DND-41 (cell line): ENCODE results near the gene HMGB2.

Source experiments
- CTCF ChIP-seq: IDR thresholded peaks from 2 replicates; pipeline ENCODE4 v1.5.1; 2012; ENCODE audit warnings: borderline replicate concordance, low read length, moderate library complexity, mild to moderate bottlenecking; ENCODE audit not compliant: poor library complexity, severe bottlenecking; ENCODE audit errors: extremely low read depth
- EZH2 ChIP-seq: IDR thresholded peaks from 3 replicates; pipeline ENCODE4 v1.6.1; 2012; ENCODE audit warnings: borderline replicate concordance, low read depth, mild to moderate bottlenecking, moderate library complexity, low read length, inconsistent platforms; ENCODE audit not compliant: severe bottlenecking

GRCh38 chr4:173357939-173358338 lies 23.8 kb upstream of the HMGB2 start:
- no peak for TF ChIP-seq CTCF
- no peak for TF ChIP-seq EZH2
